CD4-positive, CD25-positive, alpha-beta regulatory T cell (primary cell): ENCODE results near the gene SSU72. TPM values are rescaled to one million over a fixed set of nuclear protein-coding genes. Genes with fewer than 3 reads are reported as not detected.
"Not testable (repeated sequence)": the region's sequence is repeated elsewhere in the genome, so short reads cannot be mapped to it uniquely, and the experiment has no call there.

Experiments used
- ATAC-seq, 2 donors: fragments of 150-1000 bp; cut with Tn5 transposase; one replicate each; pipeline ENCODE4 v1.10.0; 2021; ENCODE audit warnings: low read depth in 2 of 2, moderate number of reproducible peaks in 2 of 2, moderate library complexity in 1 of 2
- DNase-seq, 3 donors: peaks; one replicate each; pipeline versions ENCODE4 v3.0.0 to v3.0.0-alpha.2; 2012 to 2022; ENCODE audit warnings: mixed read lengths in 1 of 3
- H3K27ac ChIP-seq: one replicate; pipeline ENCODE4 v1.7.0; 2013; ENCODE audit warnings: mild to moderate bottlenecking, low read length; ENCODE audit not compliant: insufficient read depth, poor library complexity, severe bottlenecking
- H3K27me3 ChIP-seq: one replicate; pipeline ENCODE4 v1.7.0; 2013; ENCODE audit warnings: low read length; ENCODE audit not compliant: control insufficient read depth, insufficient read depth
- H3K36me3 ChIP-seq: one replicate; pipeline ENCODE4 v1.7.0; 2013; ENCODE audit warnings: mild to moderate bottlenecking, low read length, moderate library complexity; ENCODE audit not compliant: control insufficient read depth, insufficient read depth
- H3K4me1 ChIP-seq: 2 replicates; pipeline ENCODE4 v1.7.0; 2013; ENCODE audit warnings: mild to moderate bottlenecking, low read length; ENCODE audit not compliant: insufficient read depth, control insufficient read depth, poor library complexity, severe bottlenecking
- H3K4me3 ChIP-seq: one replicate; pipeline ENCODE4 v1.7.0; 2013; ENCODE audit warnings: low read depth, mild to moderate bottlenecking, low read length, moderate library complexity
- H3K9me3 ChIP-seq, 2 experiments: 1 replicate in 1 of 2; 2 replicates in 1 of 2; pipeline ENCODE4 v1.7.0; 2013; ENCODE audit warnings: low read length in 2 of 2, mild to moderate bottlenecking in 1 of 2, moderate library complexity in 1 of 2; ENCODE audit not compliant: control insufficient read depth in 2 of 2
- H3K27ac Mint-ChIP-seq, 3 donors: one replicate each; pipeline ENCODE4 v1.8.0; 2020 to 2022; ENCODE audit warnings: mild to moderate bottlenecking in 3 of 3, mixed read lengths in 3 of 3, moderate library complexity in 2 of 3
- H3K27me3 Mint-ChIP-seq: one replicate; pipeline ENCODE4 v1.8.0; 2022; ENCODE audit warnings: mild to moderate bottlenecking, mixed read lengths
- H3K36me3 Mint-ChIP-seq: one replicate; pipeline ENCODE4 v1.8.0; 2020; ENCODE audit warnings: mixed read lengths
- H3K4me1 Mint-ChIP-seq, 4 donors: one replicate each; pipeline ENCODE4 v1.8.0; 2020 to 2022; ENCODE audit warnings: mixed read lengths in 4 of 4, mild to moderate bottlenecking in 1 of 4
- H3K4me3 Mint-ChIP-seq, 4 donors: one replicate each; pipeline ENCODE4 v1.8.0; 2020 to 2022; ENCODE audit warnings: mild to moderate bottlenecking in 4 of 4, mixed read lengths in 4 of 4, moderate library complexity in 3 of 4
- H3K9me3 Mint-ChIP-seq, 7 donors: one replicate each; pipeline ENCODE4 v1.8.0; 2020 to 2022; ENCODE audit warnings: mixed read lengths in 7 of 7, mild to moderate bottlenecking in 3 of 7, moderate library complexity in 2 of 7
- polyA plus RNA-seq, 4 donors: library from polyadenylated mRNA; unstranded; fragments of 300-500 nt; fragmentation: Illumina TruSeq; gene quantifications; one replicate each; pipeline ENCODE4 v1.2.3, GENCODE V29; 2021
- total RNA-seq: library from RNA; stranded (reverse); gene quantifications from one replicate; pipeline ENCODE4 v1.2.3, GENCODE V29; 2022

The SSU72 gene
- total and polyA plus RNA-seq, 5 donors from 2014 or later: 104 to 279 (median 201) TPM

- no peak for DNase-seq
- Histone ChIP-seq H3K27me3 (no peaks in the 10 kb centered on the region), H3K36me3 (no peaks in the 10 kb centered on the region), H3K4me3 (no peak overlapping the region), H3K9me3 (no peaks in the 10 kb centered on the region), H3K4me1 (peaks cover 5% of the 10 kb centered on the region), H3K27ac (no peak overlapping the region)
- peaks cover 8% of the 10 kb centered on the region for H3K27me3 Mint-ChIP-seq
- peaks cover 0 to 13% (median 0%) of the 10 kb centered on the region in 4 donors for H3K4me1 Mint-ChIP-seq
- no peaks in the 10 kb centered on the region for H3K36me3 Mint-ChIP-seq
- no peaks in the 10 kb centered on the region for H3K9me3 Mint-ChIP-seq
- ATAC-seq: peak in 1 of 2 donors; percentile 14
- H3K4me3 Mint-ChIP-seq: peak overlapping the region in 1 of 4 donors; percentile 66
- H3K27ac Mint-ChIP-seq: no peak overlapping the region
These were observed 22.7 kb upstream of the SSU72 start for GRCh38 chr1:1597275-1597930.

GRCh38 chr1:1596493-1597274, 22.0 kb upstream of the SSU72 start:
- DNase-seq (no peak), ATAC-seq (no peak)
- Mint-ChIP-seq H3K27me3 (peaks cover 8% of the 10 kb centered on the region), H3K4me1 (peaks cover 0 to 13% (median 0%) of the 10 kb centered on the region in 4 donors), H3K9me3 (no peaks in the 10 kb centered on the region), H3K4me3 (no peak overlapping the region), H3K36me3 (no peaks in the 10 kb centered on the region), H3K27ac (no peak overlapping the region)
- no peaks in the 10 kb centered on the region for H3K27me3 ChIP-seq
- H3K36me3 ChIP-seq: no peaks in the 10 kb centered on the region
- no peak overlapping the region for H3K27ac ChIP-seq
- H3K9me3 ChIP-seq: no peaks in the 10 kb centered on the region
- peaks cover 5% of the 10 kb centered on the region for H3K4me1 ChIP-seq
- H3K4me3 ChIP-seq: no peak overlapping the region

- not testable (repeated sequence) for H3K27me3 ChIP-seq, H3K4me1 ChIP-seq, H3K27me3 Mint-ChIP-seq, H3K36me3 ChIP-seq, H3K4me1 Mint-ChIP-seq, ATAC-seq, DNase-seq, H3K36me3 Mint-ChIP-seq, H3K9me3 Mint-ChIP-seq, H3K27ac Mint-ChIP-seq, H3K4me3 ChIP-seq, H3K9me3 ChIP-seq, H3K27ac ChIP-seq, H3K4me3 Mint-ChIP-seq
These were observed 20.7 kb upstream of the SSU72 start for GRCh38 chr1:1595341-1595740.

GRCh38 chr1:1594602-1595260, 20.1 kb upstream of the SSU72 start:
- H3K27ac Mint-ChIP-seq: no peak overlapping the region
- Histone ChIP-seq H3K27ac (no peak overlapping the region), H3K9me3 (no peaks in the 10 kb centered on the region), H3K36me3 (no peaks in the 10 kb centered on the region), H3K4me3 (no peak overlapping the region), H3K27me3 (no peaks in the 10 kb centered on the region), H3K4me1 (no peaks in the 10 kb centered on the region)
- H3K4me1 Mint-ChIP-seq: peaks cover 0 to 10% (median 0%) of the 10 kb centered on the region in 4 donors
- H3K36me3 Mint-ChIP-seq: no peaks in the 10 kb centered on the region
- no peak overlapping the region for H3K4me3 Mint-ChIP-seq
- no peaks in the 10 kb centered on the region for H3K9me3 Mint-ChIP-seq
- H3K27me3 Mint-ChIP-seq: peaks cover 8% of the 10 kb centered on the region
- DNase-seq: no peak
- ATAC-seq: no peak

- Histone ChIP-seq H3K36me3 (no peaks in the 10 kb centered on the region), H3K4me3 (no peak overlapping the region), H3K9me3 (no peaks in the 10 kb centered on the region), H3K27ac (no peak overlapping the region), H3K4me1 (no peaks in the 10 kb centered on the region), H3K27me3 (no peaks in the 10 kb centered on the region)
- Mint-ChIP-seq H3K27me3 (peaks cover 7% of the 10 kb centered on the region), H3K4me3 (no peak overlapping the region), H3K27ac (peak overlapping the region in 2 of 3 donors; percentile 76 to 86), H3K4me1 (peaks cover 0 to 9% (median 0%) of the 10 kb centered on the region in 4 donors), H3K36me3 (no peaks in the 10 kb centered on the region), H3K9me3 (no peaks in the 10 kb centered on the region)
- DNase-seq: no peak
- no peak for ATAC-seq
These were observed 19.4 kb upstream of the SSU72 start for GRCh38 chr1:1593834-1594601.

GRCh38 chr1:1591452-1591851, 16.8 kb upstream of the SSU72 start:
- no peaks in the 10 kb centered on the region for H3K36me3 Mint-ChIP-seq
- Histone ChIP-seq H3K4me3 (no peak overlapping the region), H3K9me3 (no peaks in the 10 kb centered on the region), H3K36me3 (no peaks in the 10 kb centered on the region), H3K4me1 (no peaks in the 10 kb centered on the region), H3K27ac (no peak overlapping the region), H3K27me3 (no peaks in the 10 kb centered on the region)
- ATAC-seq: no peak
- H3K27me3 Mint-ChIP-seq: peaks cover 9% of the 10 kb centered on the region
- H3K4me3 Mint-ChIP-seq: no peak overlapping the region
- no peak for DNase-seq
- no peaks in the 10 kb centered on the region for H3K9me3 Mint-ChIP-seq
- H3K4me1 Mint-ChIP-seq: no peaks in the 10 kb centered on the region
- H3K27ac Mint-ChIP-seq: no peak overlapping the region

GRCh38 chr1:1583347-1584010, 8.8 kb upstream of the SSU72 start:
- H3K4me1 Mint-ChIP-seq: peaks cover 0 to 2% (median 0%) of the 10 kb centered on the region in 4 donors
- H3K27me3 Mint-ChIP-seq: peaks cover 56% of the 10 kb centered on the region
- no peaks in the 10 kb centered on the region for H3K9me3 Mint-ChIP-seq
- ATAC-seq: no peak
- Histone ChIP-seq H3K9me3 (no peaks in the 10 kb centered on the region), H3K27me3 (no peaks in the 10 kb centered on the region), H3K4me1 (no peaks in the 10 kb centered on the region), H3K4me3 (no peak overlapping the region), H3K36me3 (no peaks in the 10 kb centered on the region), H3K27ac (no peak overlapping the region)
- H3K27ac Mint-ChIP-seq: no peak overlapping the region
- no peak overlapping the region for H3K4me3 Mint-ChIP-seq
- DNase-seq: no peak
- no peaks in the 10 kb centered on the region for H3K36me3 Mint-ChIP-seq
